ENCODE measurements around the gene TOR4A. TPM values are rescaled to one million over a fixed set of nuclear protein-coding genes. Genes with fewer than 3 reads are reported as not detected.

TOR4A gene
- total and polyA plus RNA-seq, 10 of the 15 experiments (the other 5 are each of a cell fraction or from before 2014, with no cell fraction given): 2.0 to 19.9 (median 3.7) TPM

DNA sequence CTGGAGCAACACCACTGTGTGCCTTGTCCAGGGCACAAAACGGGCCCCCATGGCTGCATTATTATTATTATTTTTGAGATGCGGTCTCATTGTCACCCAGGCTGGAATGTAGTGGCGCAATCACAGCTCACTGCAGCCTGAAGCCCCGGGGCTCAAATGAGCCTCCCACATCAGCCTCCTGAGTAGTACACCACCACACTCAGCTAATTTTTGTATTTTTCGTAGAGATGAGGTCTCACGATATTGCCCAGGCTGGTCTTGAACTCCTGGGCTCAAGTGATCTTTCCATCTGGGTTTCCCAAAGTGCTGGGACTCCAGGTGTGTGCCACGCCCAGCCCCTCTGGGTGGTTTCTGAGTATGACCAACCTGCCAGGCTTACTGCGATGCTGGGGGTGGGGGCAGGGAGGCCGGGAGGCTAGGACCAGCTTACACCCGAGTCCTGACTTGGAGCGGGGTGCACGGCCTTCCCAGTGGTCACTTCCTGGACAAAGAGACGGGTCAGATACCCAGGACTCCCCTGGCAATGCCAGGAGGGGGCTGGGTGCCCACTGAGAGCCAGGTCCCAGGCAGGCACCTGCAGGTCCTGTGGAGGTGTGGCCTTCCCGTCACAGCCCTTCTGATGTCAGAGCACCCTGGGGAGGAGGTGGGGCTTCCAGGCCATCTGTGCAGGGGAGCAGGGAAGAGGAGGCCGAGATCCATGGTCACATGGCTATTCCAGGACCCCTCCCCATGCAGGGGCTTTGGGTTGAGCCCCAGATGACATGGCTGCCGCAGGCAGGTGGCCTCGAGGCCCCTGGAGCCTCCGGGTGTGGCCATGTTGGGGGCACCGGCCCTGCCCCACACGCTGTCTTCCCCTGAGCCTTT lies 32.9 kb downstream of the TOR4A start (continued):
- TF ChIP-seq, protein P1, sequence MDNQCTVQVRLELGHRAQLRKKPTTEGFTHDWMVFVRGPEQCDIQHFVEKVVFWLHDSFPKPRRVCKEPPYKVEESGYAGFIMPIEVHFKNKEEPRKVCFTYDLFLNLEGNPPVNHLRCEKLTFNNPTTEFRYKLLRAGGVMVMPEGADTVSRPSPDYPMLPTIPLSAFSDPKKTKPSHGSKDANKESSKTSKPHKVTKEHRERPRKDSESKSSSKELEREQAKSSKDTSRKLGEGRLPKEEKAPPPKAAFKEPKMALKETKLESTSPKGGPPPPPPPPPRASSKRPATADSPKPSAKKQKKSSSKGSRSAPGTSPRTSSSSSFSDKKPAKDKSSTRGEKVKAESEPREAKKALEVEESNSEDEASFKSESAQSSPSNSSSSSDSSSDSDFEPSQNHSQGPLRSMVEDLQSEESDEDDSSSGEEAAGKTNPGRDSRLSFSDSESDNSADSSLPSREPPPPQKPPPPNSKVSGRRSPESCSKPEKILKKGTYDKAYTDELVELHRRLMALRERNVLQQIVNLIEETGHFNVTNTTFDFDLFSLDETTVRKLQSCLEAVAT (IDR thresholded peaks at IDR 0.05): no peak
- TF ChIP-seq, protein P2, sequence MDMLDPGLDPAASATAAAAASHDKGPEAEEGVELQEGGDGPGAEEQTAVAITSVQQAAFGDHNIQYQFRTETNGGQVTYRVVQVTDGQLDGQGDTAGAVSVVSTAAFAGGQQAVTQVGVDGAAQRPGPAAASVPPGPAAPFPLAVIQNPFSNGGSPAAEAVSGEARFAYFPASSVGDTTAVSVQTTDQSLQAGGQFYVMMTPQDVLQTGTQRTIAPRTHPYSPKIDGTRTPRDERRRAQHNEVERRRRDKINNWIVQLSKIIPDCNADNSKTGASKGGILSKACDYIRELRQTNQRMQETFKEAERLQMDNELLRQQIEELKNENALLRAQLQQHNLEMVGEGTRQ (IDR thresholded peaks at IDR 0.05; ENCODE audit: borderline replicate concordance, low read depth, low read length): no peak
- TF ChIP-seq CBFB (IDR thresholded peaks at IDR 0.05; ENCODE audit: low read depth): no peak
- TF ChIP-seq, protein P3, sequence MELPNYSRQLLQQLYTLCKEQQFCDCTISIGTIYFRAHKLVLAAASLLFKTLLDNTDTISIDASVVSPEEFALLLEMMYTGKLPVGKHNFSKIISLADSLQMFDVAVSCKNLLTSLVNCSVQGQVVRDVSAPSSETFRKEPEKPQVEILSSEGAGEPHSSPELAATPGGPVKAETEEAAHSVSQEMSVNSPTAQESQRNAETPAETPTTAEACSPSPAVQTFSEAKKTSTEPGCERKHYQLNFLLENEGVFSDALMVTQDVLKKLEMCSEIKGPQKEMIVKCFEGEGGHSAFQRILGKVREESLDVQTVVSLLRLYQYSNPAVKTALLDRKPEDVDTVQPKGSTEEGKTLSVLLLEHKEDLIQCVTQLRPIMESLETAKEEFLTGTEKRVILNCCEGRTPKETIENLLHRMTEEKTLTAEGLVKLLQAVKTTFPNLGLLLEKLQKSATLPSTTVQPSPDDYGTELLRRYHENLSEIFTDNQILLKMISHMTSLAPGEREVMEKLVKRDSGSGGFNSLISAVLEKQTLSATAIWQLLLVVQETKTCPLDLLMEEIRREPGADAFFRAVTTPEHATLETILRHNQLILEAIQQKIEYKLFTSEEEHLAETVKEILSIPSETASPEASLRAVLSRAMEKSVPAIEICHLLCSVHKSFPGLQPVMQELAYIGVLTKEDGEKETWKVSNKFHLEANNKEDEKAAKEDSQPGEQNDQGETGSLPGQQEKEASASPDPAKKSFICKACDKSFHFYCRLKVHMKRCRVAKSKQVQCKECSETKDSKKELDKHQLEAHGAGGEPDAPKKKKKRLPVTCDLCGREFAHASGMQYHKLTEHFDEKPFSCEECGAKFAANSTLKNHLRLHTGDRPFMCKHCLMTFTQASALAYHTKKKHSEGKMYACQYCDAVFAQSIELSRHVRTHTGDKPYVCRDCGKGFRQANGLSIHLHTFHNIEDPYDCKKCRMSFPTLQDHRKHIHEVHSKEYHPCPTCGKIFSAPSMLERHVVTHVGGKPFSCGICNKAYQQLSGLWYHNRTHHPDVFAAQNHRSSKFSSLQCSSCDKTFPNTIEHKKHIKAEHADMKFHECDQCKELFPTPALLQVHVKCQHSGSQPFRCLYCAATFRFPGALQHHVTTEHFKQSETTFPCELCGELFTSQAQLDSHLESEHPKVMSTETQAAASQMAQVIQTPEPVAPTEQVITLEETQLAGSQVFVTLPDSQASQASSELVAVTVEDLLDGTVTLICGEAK (IDR thresholded peaks at IDR 0.05; ENCODE audit: borderline replicate concordance): no peak
- no peak for TF ChIP-seq NFYA (IDR thresholded peaks at IDR 0.05; ENCODE audit: borderline replicate concordance, low read depth, low read length)
- TF ChIP-seq BCL11A (IDR thresholded peaks at IDR 0.05; ENCODE audit: low read depth, low read length): no peak
- TF ChIP-seq MXI1 (IDR thresholded peaks at IDR 0.05; ENCODE audit: low read depth, low read length): no peak
- TF ChIP-seq TCF3 (IDR thresholded peaks at IDR 0.05; ENCODE audit: borderline replicate concordance, insufficient read depth, low read depth, low read length): no peak
- no peak for TF ChIP-seq KAT2A (conservative IDR thresholded peaks at IDR 0.05; ENCODE audit: control insufficient read depth, low read depth, low read length)
- TF ChIP-seq, protein P4, sequence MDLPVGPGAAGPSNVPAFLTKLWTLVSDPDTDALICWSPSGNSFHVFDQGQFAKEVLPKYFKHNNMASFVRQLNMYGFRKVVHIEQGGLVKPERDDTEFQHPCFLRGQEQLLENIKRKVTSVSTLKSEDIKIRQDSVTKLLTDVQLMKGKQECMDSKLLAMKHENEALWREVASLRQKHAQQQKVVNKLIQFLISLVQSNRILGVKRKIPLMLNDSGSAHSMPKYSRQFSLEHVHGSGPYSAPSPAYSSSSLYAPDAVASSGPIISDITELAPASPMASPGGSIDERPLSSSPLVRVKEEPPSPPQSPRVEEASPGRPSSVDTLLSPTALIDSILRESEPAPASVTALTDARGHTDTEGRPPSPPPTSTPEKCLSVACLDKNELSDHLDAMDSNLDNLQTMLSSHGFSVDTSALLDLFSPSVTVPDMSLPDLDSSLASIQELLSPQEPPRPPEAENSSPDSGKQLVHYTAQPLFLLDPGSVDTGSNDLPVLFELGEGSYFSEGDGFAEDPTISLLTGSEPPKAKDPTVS (IDR thresholded peaks at IDR 0.05; ENCODE audit: low read depth, low read length): no peak
- no peak for TF ChIP-seq SIX5 (IDR thresholded peaks at IDR 0.05; ENCODE audit: low read depth, low read length, severe bottlenecking)
- no peak for TF ChIP-seq SRF (IDR thresholded peaks at IDR 0.05; ENCODE audit: low read depth in 2 of 2, low read length in 2 of 2)
- TF ChIP-seq TAF1 (IDR thresholded peaks at IDR 0.05; ENCODE audit: borderline replicate concordance, low read depth, low read length): no peak
- no peak for TF ChIP-seq MYB (IDR thresholded peaks at IDR 0.05; ENCODE audit: borderline replicate concordance, low read depth, low read length)
- TF ChIP-seq, protein P5, sequence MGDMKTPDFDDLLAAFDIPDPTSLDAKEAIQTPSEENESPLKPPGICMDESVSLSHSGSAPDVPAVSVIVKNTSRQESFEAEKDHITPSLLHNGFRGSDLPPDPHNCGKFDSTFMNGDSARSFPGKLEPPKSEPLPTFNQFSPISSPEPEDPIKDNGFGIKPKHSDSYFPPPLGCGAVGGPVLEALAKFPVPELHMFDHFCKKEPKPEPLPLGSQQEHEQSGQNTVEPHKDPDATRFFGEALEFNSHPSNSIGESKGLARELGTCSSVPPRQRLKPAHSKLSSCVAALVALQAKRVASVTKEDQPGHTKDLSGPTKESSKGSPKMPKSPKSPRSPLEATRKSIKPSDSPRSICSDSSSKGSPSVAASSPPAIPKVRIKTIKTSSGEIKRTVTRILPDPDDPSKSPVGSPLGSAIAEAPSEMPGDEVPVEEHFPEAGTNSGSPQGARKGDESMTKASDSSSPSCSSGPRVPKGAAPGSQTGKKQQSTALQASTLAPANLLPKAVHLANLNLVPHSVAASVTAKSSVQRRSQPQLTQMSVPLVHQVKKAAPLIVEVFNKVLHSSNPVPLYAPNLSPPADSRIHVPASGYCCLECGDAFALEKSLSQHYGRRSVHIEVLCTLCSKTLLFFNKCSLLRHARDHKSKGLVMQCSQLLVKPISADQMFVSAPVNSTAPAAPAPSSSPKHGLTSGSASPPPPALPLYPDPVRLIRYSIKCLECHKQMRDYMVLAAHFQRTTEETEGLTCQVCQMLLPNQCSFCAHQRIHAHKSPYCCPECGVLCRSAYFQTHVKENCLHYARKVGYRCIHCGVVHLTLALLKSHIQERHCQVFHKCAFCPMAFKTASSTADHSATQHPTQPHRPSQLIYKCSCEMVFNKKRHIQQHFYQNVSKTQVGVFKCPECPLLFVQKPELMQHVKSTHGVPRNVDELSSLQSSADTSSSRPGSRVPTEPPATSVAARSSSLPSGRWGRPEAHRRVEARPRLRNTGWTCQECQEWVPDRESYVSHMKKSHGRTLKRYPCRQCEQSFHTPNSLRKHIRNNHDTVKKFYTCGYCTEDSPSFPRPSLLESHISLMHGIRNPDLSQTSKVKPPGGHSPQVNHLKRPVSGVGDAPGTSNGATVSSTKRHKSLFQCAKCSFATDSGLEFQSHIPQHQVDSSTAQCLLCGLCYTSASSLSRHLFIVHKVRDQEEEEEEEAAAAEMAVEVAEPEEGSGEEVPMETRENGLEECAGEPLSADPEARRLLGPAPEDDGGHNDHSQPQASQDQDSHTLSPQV (IDR thresholded peaks at IDR 0.05): no peak

All from GM12878 (cell line).